HG03159 (cell line): ENCODE results near the gene CHRNG.

Experiments used
- ATAC-seq: cut with Tn5 transposase; IDR thresholded peaks from one replicate; pipeline ENCODE4 v1.9.1; 2021; ENCODE audit warnings: mild to moderate bottlenecking, moderate library complexity; ENCODE audit not compliant: unreplicated experiment

The CHRNG gene, protein sequence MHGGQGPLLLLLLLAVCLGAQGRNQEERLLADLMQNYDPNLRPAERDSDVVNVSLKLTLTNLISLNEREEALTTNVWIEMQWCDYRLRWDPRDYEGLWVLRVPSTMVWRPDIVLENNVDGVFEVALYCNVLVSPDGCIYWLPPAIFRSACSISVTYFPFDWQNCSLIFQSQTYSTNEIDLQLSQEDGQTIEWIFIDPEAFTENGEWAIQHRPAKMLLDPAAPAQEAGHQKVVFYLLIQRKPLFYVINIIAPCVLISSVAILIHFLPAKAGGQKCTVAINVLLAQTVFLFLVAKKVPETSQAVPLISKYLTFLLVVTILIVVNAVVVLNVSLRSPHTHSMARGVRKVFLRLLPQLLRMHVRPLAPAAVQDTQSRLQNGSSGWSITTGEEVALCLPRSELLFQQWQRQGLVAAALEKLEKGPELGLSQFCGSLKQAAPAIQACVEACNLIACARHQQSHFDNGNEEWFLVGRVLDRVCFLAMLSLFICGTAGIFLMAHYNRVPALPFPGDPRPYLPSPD

DNA sequence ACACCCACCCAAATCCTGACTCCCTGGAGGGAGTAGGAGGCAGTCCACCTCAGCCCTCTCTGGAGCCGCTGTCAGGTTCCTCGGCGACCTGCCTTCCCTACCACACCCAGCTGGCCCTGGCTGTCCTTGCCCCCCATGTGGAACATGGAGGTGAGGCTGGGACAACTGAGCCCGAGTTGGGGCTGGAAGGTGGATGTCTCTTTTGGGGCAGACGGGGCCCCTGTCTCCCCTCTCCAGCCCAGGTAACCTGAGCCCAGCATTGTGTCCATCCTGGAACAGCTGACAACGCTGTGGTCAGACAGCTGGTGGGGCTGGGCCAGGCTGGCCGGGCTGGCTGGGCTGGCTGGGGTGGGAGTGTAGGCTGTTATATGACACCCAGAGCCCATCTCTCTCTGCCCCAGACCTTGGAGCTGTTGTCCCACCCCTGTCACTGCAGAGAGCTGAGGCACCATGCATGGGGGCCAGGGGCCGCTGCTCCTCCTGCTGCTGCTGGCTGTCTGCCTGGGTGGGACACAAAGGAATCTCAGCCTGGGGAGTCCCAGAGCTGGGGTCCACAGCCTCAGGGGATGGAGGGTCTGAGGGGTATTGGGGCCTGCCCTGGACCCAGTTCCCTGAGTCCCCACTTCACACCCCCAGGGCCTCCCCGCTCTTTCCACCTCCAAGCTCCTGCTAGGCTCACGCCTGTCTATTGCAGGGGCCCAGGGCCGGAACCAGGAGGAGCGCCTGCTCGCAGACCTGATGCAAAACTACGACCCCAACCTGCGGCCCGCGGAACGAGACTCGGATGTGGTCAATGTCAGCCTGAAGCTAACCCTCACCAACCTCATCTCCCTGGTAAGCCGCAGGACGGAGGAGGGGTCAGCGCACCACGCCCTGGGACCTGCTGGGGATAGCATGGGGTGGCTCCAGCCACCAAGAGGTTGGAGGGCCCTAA lies at the start of gene CHRNG:
Gene CHRNG, plus strand, starts transcription at position 395 of the 934 bp plus-strand sequence. Its CDS starts 56 bp downstream, at position 451.
- ATAC-seq = no peak

- ATAC-seq = no peak
Measured at GRCh38 chr2:232490221-232491138, 49.0 kb upstream of the CHRNG start.

DNA sequence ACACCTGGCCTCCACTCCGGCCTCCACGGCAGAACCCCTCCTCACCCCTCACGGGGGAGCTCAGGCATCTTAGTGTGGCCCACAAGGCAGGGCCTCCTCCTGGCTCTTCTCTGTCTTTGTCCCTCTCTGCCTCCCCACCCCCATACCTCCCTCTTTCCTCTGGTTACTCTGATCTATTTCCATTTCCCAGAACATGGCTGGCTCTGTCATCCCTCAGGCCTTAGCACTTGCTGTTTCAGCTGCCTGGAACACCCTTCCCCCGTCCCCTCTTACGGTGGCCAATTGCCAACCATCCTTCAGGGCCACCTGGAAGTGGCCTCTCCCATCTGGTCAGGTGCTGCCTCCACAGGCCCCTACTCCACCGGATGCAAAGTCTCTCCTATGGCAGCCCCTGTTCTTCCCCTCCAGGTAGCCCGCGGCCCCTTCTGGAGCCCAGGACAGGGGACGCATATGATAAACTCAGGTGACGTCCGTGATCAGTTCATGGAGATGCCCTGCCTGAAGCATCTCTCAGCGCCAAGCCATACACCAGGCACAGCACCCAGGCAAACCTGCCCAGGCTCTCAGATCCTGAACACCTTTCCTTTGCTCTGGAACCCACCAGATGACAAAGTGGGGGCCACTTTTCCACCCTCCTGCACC lies 48.2 kb upstream of the CHRNG start:
- no peak for ATAC-seq

DNA sequence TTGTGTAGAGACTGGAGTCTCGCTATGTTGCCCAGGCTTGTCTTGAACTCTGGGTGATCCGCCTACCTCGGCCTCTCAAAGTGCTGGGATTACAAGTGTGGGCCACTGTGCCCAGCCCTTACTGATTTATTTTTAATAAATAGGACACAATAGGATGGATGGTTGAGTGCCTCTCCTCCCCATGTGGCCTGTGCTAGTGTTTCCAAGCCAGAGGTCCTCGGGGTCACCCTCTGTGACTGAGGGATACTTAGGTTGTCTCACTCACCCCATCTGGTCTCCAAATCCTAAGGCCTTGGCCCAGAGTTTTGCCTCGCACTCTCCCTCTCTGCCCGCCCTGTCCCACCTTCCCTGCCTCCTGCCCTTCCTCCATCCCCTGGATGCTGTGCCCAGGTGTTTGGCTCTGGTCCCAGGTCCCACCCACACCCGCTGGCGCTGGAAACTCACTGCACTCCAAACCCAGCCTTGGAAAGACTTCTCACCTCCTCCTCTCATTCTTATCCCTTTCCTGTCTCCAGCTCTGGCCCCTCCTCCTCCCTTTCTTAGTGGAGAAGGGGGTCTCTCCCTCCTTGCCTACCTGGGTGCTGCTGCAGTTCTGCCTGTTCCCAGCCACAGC lies 47.1 kb upstream of the CHRNG start:
- ATAC-seq = no peak

DNA sequence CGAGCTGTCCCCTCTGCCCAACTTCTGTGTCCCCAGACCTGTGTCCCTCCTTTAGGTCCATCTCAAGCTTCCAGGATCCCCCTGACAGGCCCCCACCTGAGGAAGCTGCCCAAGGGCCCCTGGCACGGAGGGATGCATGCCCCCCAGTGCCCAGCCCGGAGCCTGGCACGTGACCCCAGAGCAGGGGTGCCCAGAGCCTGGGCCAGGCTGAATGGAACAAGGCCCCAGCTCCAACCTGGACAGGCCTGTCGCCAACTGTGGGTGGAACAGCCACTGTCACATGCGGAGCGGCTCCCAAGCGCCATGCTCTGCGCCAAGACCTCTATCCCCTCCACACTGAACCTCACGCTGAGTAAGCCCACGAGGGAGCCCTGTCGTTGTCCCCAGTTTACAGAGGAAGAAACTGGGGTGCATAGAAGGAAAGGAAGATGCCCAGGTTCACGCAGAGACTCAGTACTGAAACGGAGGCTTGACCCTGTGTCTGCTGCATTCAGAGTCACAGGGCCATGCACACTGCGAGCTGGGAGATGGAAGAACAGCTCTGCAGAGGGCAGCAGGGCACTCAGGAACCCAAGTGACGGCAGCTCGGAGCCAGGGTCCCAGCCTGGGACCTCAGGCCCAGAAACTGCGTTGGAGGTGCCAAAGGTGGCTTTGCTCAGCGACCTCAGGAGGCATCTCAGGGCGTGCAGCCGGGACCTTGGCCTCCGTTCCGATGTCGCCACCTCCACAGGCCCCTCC lies 46.4 kb upstream of the CHRNG start:
- ATAC-seq = no peak

GRCh38 chr2:232493701-232494474 lies 45.6 kb upstream of the CHRNG start:
- ATAC-seq = no peak

- no peak for ATAC-seq
Measured at GRCh38 chr2:232494542-232494941, 45.0 kb upstream of the CHRNG start.

- no peak for ATAC-seq
Measured at GRCh38 chr2:232495292-232495691, 44.2 kb upstream of the CHRNG start.

- no peak for ATAC-seq
Measured at GRCh38 chr2:232496501-232497270, 42.8 kb upstream of the CHRNG start.

GRCh38 chr2:232497348-232497747 lies 42.1 kb upstream of the CHRNG start:
- no peak for ATAC-seq

DNA sequence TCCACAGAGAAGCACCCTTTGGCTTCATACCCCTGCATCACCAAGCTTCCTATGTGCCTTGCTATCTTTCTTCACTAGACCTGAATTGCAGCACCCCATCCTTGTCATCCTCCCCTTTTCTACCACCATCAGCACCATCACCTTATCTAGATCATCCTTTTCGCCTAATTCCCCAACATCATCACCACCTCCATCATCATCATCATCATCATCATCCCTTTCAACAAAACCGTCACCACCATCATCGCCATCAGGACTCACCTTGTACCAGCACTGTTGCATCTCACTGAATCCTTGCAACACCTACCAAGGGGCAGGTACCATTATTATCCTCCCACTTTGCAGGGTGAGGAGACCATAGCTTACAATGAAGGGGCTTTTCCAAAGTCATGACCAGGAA lies 41.0 kb upstream of the CHRNG start:
- no peak for ATAC-seq

DNA sequence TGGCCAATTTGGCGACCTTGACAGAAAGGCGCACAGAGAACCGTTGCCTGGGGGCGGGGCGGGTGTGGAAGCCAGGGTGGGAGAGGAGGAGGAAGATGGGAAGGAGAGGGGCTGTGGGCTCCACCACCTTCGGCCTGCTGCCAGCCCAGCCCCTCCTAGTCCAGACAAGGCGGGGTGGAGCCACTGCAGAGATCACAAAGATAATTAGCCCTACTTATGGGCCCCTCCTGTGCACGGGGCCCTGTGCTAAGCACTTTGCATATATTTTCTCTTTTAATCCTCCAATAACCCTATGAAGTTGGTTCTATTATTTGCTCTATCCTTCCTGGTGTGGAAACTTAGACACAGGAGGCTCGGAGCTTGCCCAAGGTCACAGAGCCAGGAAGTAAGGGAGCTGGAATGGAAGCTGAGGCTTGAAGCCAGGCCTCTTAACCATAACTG lies 38.1 kb upstream of the CHRNG start:
- no peak for ATAC-seq

DNA sequence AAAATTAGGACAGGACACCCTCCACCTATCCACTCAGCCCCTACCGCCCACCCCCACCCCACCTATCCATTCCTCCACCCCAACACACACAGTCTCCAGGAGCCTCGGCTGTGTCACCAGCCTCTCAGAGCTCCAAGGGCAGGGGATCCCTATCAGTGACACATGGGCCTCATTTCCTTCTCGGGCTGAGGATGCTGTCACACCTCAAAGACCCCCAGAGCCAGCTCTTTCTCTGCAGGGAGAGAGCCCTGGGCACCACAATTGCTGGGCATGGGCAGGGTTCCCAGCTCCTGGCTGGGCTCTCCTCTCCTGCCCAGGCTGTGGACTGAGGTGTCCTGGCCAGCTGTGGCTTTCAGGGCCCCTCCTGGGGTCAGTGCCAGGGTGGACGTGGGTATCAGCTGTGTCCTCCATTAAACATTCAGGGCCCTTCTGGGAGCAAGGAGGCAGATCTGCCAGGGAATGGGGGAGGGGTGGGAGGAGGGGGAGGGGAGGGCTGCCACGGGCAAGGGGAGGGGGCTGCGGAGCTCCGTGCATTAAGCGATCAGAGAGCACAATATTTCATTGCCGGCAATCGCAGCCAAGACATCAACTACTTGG lies 37.6 kb upstream of the CHRNG start:
- no peak for ATAC-seq

- ATAC-seq = no peak
Measured at GRCh38 chr2:232502511-232502910, 37.0 kb upstream of the CHRNG start.

DNA sequence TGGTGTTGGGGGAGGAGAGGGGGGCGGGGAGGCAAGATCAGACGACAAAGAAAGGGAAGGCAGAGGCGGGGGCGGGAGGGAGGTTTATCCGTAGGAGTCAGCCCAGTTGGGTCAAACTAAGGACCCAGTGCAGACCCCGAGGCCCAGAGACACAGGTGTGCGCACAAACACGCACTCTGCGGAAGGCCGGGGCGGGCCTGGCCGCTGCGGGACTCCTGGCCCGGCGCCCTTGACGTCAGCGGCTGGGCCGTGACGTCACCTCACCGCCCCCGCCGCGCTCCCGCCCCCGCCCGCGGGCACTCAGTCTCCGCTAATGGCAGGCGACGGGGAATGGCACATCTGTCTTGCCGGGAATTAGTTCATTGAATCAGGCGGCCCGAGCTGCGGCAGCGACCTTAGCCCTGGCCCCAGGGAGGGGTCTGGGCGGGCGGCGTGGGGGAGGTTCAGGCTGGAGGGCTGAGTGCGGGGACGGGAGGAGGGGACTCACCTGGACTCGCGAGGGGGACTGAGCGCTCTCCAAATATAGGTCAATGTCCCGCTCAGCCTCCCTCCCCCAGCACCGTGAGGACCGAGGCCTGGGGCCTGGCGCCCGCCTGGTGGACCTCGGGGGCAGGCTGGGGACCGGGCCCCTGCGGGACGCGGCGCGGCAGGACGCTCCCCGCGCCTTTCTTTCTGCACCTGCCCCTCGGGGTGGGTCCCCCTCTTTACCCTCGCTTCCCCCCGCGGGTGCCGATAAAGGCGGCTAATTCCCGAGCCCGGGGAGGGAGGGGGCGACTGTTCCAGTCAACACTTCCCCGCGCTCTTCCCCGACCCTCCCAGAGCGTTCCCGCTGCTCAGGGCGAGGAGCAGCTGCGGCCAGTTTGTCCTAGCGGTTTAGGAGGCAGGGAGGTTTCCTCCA lies 36.3 kb upstream of the CHRNG start:
- no peak for ATAC-seq

DNA sequence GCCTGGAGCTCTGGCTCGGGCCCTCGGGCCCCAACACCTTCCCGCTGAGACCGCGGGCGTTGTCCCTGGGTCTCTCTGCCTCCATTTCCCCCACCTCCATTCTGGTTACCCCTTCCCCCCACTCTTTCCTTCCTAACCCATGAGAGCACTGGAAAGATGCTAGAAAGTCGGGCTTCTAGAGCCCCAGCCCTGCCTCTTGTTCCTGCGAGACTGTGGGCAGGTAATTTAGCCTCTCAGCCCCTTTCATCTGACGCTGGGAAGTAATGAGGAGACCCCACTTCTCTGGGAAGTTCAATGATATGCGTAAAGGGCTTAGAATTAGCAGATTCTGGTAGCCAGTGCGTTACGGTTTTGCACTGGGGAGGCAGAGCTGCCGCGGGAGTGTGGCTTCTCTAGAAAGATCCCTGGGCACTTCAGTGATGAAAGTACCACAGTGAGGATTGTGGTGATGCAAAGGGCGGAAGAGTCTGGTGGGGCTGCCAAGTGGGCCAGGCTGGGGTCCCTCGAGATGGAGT lies 35.6 kb upstream of the CHRNG start:
- ATAC-seq = no peak
